Nephron progenitor cell (in vitro differentiated cells): ENCODE measurements around the gene ZFPM1.

Source experiments
- DNase-seq: peaks from one replicate; pipeline ENCODE4 v3.0.0; 2021
- H3K27ac Mint-ChIP-seq: 2 replicates; pipeline ENCODE4 v1.8.0; 2021; ENCODE audit warnings: mild to moderate bottlenecking, moderate library complexity, mixed read lengths
- H3K27me3 Mint-ChIP-seq: 2 replicates; pipeline ENCODE4 v1.8.0; 2021; ENCODE audit warnings: mild to moderate bottlenecking, low read depth, mixed read lengths; ENCODE audit not compliant: poor library complexity
- H3K36me3 Mint-ChIP-seq: 2 replicates; pipeline ENCODE4 v1.8.0; 2021; ENCODE audit warnings: low read depth, mixed read lengths
- H3K4me1 Mint-ChIP-seq: 2 replicates; pipeline ENCODE4 v1.8.0; 2021; ENCODE audit warnings: mixed read lengths
- H3K4me3 Mint-ChIP-seq: 2 replicates; pipeline ENCODE4 v1.8.0; 2021; ENCODE audit warnings: mild to moderate bottlenecking, moderate library complexity, mixed read lengths
- H3K9me3 Mint-ChIP-seq: 2 replicates; pipeline ENCODE4 v1.8.0; 2021; ENCODE audit warnings: mild to moderate bottlenecking, moderate library complexity, mixed read lengths
- TF ChIP-seq, protein P1 (sequence below): fragments of 200-600 bp; sonication (generic); IDR thresholded peaks from 2 replicates; pipeline ENCODE4 v1.5.0; 2021; ENCODE audit warnings: antibody characterized with exemption

ZFPM1 gene

DNA sequence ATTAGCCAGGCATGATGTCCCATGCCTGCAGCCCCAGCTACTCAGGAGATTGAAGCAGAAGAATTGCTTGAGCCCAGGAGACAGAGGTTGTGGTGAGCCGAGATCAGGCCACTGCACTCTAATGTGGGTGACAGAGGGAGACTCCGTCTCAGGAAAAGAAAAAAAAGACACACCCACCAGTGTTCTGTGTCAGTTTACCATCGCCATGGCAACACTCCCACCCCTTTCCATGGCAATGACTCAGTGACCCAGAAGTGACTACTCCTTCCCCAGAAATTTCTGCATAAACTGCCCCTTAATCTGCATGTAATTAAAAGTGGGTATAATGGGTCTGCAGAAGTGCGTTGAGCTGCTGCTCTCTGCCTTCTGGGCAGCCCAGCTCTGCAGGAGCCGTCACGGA is 113.1 kb downstream of the ZFPM1 start:
- Mint-ChIP-seq H3K9me3 (no peaks in the 10 kb centered on the region), H3K36me3 (no peaks in the 10 kb centered on the region), H3K4me3 (no peak overlapping the region), H3K27me3 (peaks cover 23% of the 10 kb centered on the region), H3K4me1 (peaks cover 26% of the 10 kb centered on the region), H3K27ac (peak overlapping the region; percentile 17)
- no peak for DNase-seq
- TF ChIP-seq, protein P1, sequence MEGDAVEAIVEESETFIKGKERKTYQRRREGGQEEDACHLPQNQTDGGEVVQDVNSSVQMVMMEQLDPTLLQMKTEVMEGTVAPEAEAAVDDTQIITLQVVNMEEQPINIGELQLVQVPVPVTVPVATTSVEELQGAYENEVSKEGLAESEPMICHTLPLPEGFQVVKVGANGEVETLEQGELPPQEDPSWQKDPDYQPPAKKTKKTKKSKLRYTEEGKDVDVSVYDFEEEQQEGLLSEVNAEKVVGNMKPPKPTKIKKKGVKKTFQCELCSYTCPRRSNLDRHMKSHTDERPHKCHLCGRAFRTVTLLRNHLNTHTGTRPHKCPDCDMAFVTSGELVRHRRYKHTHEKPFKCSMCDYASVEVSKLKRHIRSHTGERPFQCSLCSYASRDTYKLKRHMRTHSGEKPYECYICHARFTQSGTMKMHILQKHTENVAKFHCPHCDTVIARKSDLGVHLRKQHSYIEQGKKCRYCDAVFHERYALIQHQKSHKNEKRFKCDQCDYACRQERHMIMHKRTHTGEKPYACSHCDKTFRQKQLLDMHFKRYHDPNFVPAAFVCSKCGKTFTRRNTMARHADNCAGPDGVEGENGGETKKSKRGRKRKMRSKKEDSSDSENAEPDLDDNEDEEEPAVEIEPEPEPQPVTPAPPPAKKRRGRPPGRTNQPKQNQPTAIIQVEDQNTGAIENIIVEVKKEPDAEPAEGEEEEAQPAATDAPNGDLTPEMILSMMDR = no peak

DNA sequence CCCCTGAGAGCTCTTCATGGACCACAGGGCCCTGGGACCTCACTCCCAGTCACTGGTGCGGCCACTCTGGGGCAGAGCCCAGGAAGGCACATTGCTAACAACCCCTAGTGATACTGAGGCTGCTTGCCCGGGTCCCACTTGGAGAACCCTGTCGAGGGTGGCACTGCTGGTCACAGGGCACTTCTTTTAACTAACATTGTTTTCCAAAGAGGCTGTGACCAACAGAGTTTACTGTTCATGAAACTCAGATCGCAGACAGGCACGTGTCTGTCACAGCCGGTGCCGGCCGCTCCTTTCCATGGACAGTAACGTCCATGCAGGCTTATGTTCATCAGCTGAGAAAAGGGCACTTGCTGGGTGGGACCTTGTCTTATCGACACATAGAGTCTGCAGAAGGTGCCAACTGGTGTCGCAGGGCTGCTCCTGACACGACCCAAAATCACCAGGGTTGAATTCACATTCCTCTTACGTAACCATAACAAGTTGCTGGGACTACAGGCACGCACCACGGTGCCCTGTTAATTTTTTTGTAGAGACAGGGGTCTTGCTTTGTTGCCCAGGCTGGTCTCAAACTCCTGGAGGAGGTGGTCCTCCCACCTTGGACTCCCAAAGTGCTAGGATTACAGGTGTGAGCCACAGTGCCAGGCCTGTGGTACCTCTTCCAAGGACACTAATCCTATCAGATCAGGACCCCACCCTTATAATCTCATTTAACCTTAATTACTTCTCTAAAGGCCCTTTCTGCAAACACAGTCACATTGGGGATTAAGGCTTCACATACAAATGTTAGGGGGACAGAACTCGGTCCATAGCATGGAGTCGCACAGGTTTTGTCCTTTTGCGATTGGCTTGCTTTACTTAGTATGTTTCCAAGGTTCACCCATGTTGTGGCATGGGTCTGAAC is 115.9 kb downstream of the ZFPM1 start:
- TF ChIP-seq, protein P1 = no peak
- Mint-ChIP-seq H3K27me3 (peaks cover 6% of the 10 kb centered on the region), H3K9me3 (no peaks in the 10 kb centered on the region), H3K36me3 (peaks cover 14% of the 10 kb centered on the region), H3K27ac (no peak overlapping the region), H3K4me3 (peak overlapping the region; percentile 87), H3K4me1 (peaks cover 36% of the 10 kb centered on the region)
- DNase-seq = no peak

DNA sequence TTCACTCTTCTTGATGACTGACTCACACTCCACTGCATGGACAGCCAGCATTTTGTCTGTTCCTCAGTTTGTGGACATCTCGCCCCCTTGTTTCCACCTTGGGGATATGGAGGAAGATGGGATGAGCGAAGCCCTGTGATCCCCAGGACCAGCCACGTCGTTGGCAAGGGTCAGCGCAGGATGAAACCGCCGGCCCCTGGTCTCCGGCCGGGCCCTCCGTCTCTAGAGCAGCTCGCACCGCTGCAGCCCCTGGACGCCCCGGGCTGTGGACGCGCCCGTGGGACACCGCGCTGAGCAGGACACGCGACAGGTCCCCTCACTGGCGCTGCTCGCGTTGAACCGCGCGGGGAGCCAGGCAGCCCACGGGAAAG is 116.5 kb downstream of the ZFPM1 start:
- Mint-ChIP-seq H3K36me3 (peaks cover 15% of the 10 kb centered on the region), H3K4me1 (peaks cover 36% of the 10 kb centered on the region), H3K27ac (no peak overlapping the region), H3K4me3 (peak overlapping the region; percentile 87), H3K9me3 (no peaks in the 10 kb centered on the region), H3K27me3 (peaks cover 3% of the 10 kb centered on the region)
- no peak for DNase-seq
- TF ChIP-seq, protein P1 = no peak

DNA sequence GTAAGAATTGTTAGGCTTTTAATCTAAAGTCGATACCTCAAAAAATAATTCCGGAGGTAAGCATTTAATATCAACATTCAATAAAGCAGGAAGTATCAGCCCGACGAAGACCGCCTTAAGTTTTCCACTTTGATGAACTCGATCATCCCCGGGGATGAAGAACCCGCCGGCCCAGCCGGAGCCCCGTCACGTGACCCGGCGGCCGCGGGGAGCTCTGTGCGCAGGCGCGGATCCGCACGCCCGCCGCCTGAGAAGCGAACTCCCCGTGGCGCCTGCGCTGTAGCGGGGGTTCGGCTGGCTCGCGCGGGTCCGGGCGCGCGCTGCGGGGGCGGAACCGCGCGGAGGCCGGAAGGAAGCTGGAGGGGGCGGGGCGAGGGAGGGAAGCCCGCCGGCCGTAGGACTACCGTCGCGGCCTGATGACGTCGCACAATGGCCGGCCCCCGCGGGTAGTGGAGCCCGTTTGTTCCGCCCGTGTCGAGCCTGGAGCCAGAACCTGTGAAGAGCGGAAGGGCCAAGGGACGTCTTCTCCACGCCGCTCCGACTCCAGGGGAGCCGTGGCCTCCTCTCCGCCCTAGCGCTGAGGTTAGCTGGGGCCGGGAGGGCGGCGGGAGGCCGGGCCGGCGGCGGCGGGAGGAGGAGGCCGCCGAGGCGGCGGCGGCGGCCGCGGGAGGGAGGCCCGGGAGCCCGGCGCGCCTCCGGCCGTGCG is 117.1 kb downstream of the ZFPM1 start, which contains the start of gene ZC3H18:
Gene ZC3H18 (plus strand): TSS at position 419 of the 706 bp plus-strand sequence. CDS start 6,721 bp downstream, outside the sequence.
- H3K4me1 Mint-ChIP-seq = peaks cover 36% of the 10 kb centered on the region
- peaks cover 3% of the 10 kb centered on the region for H3K27me3 Mint-ChIP-seq
- DNase-seq = peak; percentile 99
- peak within 1 kb of the TSS; percentile 81 for H3K27ac Mint-ChIP-seq
- H3K9me3 Mint-ChIP-seq = no peaks in the 10 kb centered on the region
- TF ChIP-seq, protein P1 = no peak
- H3K4me3 Mint-ChIP-seq = peak within 1 kb of the TSS; percentile 91
- peaks cover 15% of the 10 kb centered on the region for H3K36me3 Mint-ChIP-seq

DNA sequence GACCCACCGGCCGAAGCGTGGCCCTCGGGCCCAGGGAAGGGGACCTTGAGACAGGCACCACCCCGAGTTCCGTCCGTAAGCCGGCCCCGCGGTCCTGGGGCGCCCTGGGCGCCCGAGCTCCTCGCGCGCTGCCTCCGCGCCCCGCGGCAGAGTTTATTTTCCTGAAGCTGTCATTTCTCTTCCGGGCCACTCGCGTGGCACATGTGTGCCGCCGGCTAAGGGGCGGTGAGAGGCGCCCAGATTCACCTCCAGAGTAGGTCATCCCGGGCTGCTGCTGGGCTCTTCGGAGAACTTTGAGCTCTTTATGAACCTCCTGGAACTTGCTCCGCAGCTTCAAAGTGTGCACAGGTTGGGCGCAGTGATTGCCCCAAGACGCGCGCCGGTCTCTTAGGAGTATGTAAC is 117.6 kb downstream of the ZFPM1 start:
- peaks cover 34% of the 10 kb centered on the region for H3K4me1 Mint-ChIP-seq
- H3K9me3 Mint-ChIP-seq = no peaks in the 10 kb centered on the region
- peak overlapping the region; percentile 45 for H3K27ac Mint-ChIP-seq
- peak overlapping the region; percentile 91 for H3K4me3 Mint-ChIP-seq
- DNase-seq = no peak
- peaks cover 3% of the 10 kb centered on the region for H3K27me3 Mint-ChIP-seq
- peaks cover 18% of the 10 kb centered on the region for H3K36me3 Mint-ChIP-seq
- TF ChIP-seq, protein P1 = no peak
